Stomach smooth muscle (tissue), 2 donors: ENCODE results near the gene H6PD.

ENCODE experiments used
- H3K27ac ChIP-seq: one replicate; pipeline ENCODE4 v1.7.0; 2013; ENCODE audit warnings: mild to moderate bottlenecking, low read length, inconsistent platforms
- H3K27me3 ChIP-seq, 2 donors: one replicate each; pipeline ENCODE4 v1.7.0; 2013; ENCODE audit warnings: low read length in 2 of 2; ENCODE audit not compliant: insufficient read depth in 2 of 2, control insufficient read depth in 1 of 2
- H3K36me3 ChIP-seq, 2 donors: one replicate each; pipeline ENCODE4 v1.7.0; 2013; ENCODE audit warnings: low read length in 2 of 2; ENCODE audit not compliant: control insufficient read depth in 2 of 2, insufficient read depth in 2 of 2
- H3K4me1 ChIP-seq: one replicate; pipeline ENCODE4 v1.7.0; 2013; ENCODE audit warnings: low read length; ENCODE audit not compliant: control insufficient read depth, insufficient read depth
- H3K4me3 ChIP-seq, 2 donors: one replicate each; pipeline ENCODE4 v1.7.0; 2013; ENCODE audit warnings: low read length in 2 of 2
- H3K9ac ChIP-seq, 2 donors: one replicate each; pipeline ENCODE4 v1.7.0; 2013; ENCODE audit warnings: low read length in 2 of 2, mild to moderate bottlenecking in 1 of 2
- H3K9me3 ChIP-seq, 2 donors: one replicate each; pipeline ENCODE4 v1.7.0; 2013; ENCODE audit warnings: low read length in 2 of 2; ENCODE audit not compliant: control insufficient read depth in 2 of 2
- donor health status: healthy.
- donor health status: Pancreatic carcinoma.

Gene H6PD

DNA sequence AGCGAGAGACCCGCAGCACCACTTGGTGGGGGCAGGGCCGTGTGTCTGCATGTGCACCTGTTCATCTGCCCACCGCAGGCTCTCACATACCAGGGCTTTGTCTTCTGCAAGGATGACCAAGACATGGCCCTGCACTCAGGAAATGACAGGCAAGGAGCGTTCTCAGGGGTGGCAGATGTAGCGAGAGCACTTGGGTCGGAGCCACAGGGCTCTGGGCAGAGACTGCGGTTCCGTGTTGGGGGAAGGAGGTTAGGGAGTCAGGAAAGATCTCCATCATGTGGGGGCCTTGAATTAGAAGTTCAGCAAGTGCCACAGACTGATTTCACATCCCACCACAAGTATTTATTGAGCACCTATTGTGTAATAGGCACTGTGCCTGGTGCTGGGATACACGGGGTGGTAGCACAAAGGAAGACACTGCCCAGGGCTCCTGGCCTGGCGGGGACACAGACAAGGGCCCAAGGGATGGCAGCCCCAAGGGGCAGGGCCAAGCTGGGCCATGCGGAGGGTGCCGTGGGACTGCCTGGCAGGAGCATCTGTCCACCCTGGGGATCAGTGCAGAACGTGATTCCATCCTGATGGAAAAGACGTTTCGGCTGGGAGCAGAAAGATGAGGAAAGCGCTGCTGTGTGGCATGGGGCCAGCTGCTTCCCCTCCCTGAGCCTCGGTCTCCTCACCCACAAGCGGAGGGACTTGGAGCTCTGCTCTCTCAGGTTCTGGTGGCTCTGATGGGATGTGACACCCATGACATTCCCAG, 46.7 kb downstream of the H6PD start:
- H3K4me3 ChIP-seq = no peak overlapping the region
- no peak overlapping the region for H3K9ac ChIP-seq
- peaks cover 0 to 8% of the 10 kb centered on the region in 2 donors for H3K9me3 ChIP-seq
- H3K4me1 ChIP-seq = peaks cover 26% of the 10 kb centered on the region
- H3K27me3 ChIP-seq = peaks cover 7 to 9% of the 10 kb centered on the region in 2 donors
- no peaks in the 10 kb centered on the region for H3K36me3 ChIP-seq
- H3K27ac ChIP-seq = no peak overlapping the region

DNA sequence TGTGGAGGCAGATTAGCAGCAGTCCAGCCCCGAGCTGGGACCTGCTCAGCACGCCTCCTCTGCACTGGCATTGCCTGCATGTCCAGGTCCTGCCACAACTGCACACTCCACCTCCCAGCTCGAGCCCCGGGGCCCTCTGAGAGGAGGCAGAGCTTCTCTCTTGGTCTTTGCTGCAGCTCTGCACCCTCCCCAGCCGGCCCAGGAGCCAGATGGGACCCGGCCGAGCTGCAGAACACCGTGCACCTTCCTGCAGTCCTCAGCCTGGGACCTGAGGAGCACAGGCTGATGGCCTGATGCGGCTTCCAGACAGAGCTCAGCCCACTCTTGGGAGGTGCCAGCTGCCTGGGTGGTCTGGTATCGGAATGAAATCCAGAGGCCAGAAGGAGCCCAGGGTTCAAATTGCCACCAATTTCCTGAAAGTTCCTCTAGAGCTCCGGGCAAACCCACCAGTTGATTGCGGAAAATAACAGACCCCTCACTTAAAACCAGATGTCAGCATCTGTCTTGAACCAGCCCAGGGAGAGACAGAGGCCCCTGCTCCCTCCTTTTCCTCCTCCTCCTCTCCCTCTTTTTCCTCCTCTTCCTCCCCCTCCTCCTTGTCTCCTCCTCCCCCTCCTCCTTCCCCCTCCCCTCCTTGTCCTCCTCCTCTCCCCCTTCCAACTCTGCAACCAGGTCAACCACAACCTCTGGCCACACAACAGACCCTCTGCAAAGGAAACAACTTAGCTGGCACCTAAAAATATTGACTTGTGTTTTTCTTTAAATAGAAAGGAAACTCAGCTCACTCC, 47.5 kb downstream of the H6PD start:
- no peak overlapping the region for H3K27ac ChIP-seq
- H3K9me3 ChIP-seq = peaks cover 0 to 8% of the 10 kb centered on the region in 2 donors
- H3K4me1 ChIP-seq = peaks cover 26% of the 10 kb centered on the region
- no peak overlapping the region for H3K9ac ChIP-seq
- H3K27me3 ChIP-seq = peaks cover 7 to 9% of the 10 kb centered on the region in 2 donors
- no peaks in the 10 kb centered on the region for H3K36me3 ChIP-seq
- H3K4me3 ChIP-seq = no peak overlapping the region

DNA sequence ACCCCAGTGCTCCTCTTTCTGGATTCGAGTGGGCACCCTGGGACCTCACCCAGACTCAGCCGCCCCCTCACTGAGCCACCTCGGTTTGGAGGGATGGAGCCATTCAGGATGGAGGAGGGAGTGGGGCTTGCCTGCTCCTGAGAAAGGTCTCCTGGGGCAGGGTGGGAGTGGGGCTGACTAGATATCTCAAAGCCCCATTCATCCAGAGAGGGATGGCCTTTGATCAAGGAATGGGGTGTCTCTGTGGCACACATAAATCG, 48.1 kb downstream of the H6PD start:
- no peak overlapping the region for H3K4me3 ChIP-seq

DNA sequence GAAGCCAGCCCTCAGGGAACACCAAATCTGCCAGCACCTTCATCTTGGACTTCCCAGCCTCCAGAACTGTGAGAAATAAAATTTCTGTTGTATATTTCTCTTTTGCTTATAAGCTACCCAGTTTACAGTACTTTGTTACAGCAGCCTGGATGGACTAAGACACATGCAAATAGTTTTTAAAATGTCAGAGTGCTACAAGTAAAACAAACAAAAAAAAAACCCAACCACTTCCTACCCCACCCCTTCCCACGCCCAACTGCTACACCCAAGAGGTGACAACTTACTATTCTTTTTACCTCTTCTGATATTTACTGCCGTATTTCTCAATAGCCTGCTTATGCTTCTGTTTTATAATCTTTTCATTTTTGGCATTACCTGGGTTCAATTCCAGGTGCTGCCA, 49.5 kb downstream of the H6PD start:
- Histone ChIP-seq H3K36me3 (no peaks in the 10 kb centered on the region), H3K9ac (no peak overlapping the region), H3K27ac (no peak overlapping the region), H3K4me3 (no peak overlapping the region), H3K27me3 (peaks cover 7 to 9% of the 10 kb centered on the region in 2 donors), H3K4me1 (peaks cover 21% of the 10 kb centered on the region), H3K9me3 (peaks cover 0 to 16% of the 10 kb centered on the region in 2 donors)

More for the DNA sequence above, 48.1 kb downstream of the H6PD start:
- H3K9me3 ChIP-seq = peaks cover 0 to 8% of the 10 kb centered on the region in 2 donors
- H3K4me1 ChIP-seq = peaks cover 26% of the 10 kb centered on the region
- H3K27me3 ChIP-seq = peaks cover 7 to 9% of the 10 kb centered on the region in 2 donors
- H3K27ac ChIP-seq = no peak overlapping the region
- no peak overlapping the region for H3K9ac ChIP-seq
- no peaks in the 10 kb centered on the region for H3K36me3 ChIP-seq

DNA sequence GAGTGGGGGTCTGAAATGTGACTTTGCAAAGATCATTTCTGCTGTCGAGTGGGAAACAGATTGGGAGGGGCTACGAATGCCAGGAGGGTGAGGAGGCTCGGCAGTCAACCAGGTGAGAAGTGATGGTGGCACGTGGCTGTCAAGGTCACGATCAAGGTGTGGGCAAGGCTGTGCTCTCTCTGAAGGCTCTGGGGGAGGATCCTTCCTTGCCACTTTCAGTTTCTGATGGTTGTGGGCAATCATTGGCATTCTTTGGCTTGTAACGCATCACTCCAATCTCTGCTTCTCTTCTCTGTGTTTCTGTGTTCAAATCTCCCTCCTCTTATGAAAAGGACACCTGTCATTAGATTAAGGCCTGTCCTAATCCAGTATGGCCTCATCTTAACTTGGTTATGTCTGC, 52.0 kb downstream of the H6PD start:
- no peak overlapping the region for H3K9ac ChIP-seq
- H3K27me3 ChIP-seq = peaks cover 4% of the 10 kb centered on the region in 2 donors
- H3K36me3 ChIP-seq = no peaks in the 10 kb centered on the region
- H3K4me3 ChIP-seq = no peak overlapping the region
- H3K4me1 ChIP-seq = peaks cover 11% of the 10 kb centered on the region
- H3K27ac ChIP-seq = no peak overlapping the region
- H3K9me3 ChIP-seq = peaks cover 0 to 16% of the 10 kb centered on the region in 2 donors

DNA sequence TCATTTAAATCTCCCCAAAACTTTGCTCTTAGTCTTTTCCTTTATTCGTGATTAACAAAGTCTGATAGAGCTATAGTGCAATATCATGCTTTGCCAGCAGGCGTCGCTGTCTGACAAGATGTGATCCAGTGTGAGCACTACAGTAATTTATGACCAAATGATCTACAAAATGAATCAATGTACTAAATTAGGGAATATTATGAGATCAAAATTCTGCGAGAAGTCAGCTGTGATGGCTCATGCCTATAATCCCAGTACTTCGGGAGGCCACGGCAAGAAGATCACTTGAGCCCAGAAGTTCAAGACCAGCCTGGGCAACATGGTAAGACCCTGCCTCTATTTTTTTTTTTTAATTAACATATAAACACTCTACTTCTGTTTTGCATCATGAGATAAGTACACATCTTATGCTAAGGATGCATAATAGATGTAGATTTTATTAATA, 54.5 kb downstream of the H6PD start:
- H3K9me3 ChIP-seq = peaks cover 0 to 16% of the 10 kb centered on the region in 2 donors
- no peaks in the 10 kb centered on the region for H3K27me3 ChIP-seq
- no peak overlapping the region for H3K27ac ChIP-seq
- no peak overlapping the region for H3K4me3 ChIP-seq
- no peak overlapping the region for H3K9ac ChIP-seq
- peaks cover 17% of the 10 kb centered on the region for H3K4me1 ChIP-seq
- no peaks in the 10 kb centered on the region for H3K36me3 ChIP-seq

DNA sequence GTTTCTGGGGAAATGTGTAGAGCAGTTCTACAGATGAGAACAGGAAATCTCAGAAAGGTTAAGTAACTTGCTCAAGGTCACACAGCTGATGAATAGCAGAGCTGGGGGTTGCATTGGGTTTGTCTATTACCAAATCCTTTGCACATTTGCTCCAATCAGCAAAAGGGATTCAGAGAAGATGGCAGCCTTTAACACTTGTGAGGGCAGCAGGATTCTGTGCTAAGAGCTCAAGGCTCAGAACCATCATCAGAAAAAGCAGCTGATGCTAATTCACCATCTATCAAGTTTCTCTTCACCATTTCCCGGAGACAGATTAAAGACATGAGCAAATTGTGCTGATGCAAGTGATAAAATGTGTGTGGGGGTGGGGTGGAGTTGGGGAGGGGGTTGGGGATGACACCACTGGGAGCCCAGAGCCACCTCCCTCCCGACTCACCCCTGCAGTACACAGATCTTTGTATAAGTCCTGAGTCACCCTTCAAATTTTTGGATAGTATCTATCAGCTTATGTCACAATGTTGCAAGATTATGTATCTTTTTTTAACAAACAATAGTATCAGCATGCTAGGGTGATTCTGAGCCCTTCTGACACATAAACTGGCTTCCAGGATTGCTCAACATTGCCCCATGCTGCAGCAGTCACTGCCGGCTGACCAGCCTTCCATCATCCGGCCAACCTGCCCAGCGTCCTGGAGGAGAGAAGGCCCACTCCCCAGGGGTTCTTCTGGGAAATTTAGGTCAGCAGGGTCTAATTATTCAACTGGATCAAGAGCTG, 55.3 kb downstream of the H6PD start:
- no peak overlapping the region for H3K4me3 ChIP-seq
- H3K9me3 ChIP-seq = peaks cover 0 to 16% of the 10 kb centered on the region in 2 donors
- no peaks in the 10 kb centered on the region for H3K27me3 ChIP-seq
- H3K36me3 ChIP-seq = no peaks in the 10 kb centered on the region
- H3K27ac ChIP-seq = peak overlapping the region; percentile 41
- no peak overlapping the region for H3K9ac ChIP-seq
- peaks cover 25% of the 10 kb centered on the region for H3K4me1 ChIP-seq

DNA sequence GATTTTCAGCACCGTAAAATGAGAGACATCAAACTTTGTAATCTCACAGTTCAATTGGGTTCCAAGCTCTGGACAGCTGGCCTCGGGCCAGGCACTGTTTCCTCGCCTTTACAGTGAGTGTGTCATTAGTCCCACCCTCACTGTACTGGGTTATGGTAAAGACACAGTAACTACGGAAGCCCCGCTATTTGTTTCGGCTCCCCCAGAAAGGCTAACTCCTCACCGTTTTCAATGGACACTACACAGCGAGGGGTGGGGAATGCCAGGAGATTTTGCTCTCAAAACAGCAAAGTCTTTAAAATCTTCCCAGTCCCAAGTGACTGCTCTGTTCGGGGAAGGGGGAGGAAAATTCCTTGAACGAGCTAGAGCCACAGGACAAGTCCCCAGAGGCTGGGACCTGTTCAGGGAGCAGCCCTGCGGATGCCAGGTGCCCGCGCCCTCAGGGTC, 57.4 kb downstream of the H6PD start:
- Histone ChIP-seq H3K36me3 (no peaks in the 10 kb centered on the region), H3K27ac (peak overlapping the region; percentile 89), H3K4me1 (peaks cover 40% of the 10 kb centered on the region), H3K9ac (peak overlapping the region; percentile 49 to 72), H3K4me3 (peak overlapping the region; percentile 57 to 96), H3K9me3 (peaks cover 0 to 7% of the 10 kb centered on the region in 2 donors), H3K27me3 (no peaks in the 10 kb centered on the region)

DNA sequence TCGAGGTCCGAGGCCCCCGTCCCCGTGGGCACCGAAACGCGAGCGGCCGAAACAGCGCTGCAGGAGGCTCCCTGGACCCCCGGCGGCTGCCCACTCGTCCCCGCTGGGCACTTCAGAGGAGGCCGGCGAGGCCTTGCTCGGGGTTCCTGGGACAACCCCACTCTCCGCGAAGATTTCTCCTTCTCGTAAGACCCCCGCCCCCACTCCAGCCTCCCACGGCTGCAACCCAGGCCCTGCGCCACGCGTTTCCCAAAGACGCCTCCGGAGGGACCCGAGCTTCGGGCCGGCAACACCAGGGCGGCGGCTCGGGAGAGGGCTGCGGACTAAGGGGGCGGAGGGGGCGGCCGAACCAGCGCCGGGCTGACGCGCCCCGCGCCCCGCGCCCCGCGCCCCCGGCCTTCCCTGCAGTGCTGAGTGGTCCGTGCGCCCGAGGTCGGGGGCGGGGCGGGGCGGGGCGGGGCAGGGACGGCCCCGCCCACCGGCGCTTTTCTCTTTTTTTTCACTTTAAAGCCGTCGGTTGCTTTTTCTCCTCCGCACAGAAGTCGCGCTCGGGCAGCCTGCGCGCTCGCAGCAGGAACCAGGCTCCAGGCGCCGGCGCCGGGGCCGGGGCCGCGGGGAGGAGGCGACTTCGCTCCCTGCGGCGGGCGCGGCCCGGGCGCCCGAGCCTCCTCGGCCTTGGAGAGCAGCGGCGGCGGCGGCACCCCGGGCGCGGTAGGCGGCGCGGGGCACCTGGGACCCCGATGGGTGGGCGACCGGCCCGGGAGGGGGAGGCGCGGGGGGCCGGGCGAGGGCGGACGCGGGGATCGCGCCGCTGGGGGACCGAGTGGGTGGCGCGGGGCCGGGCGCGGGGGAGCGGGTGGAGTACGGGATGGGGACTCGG, 58.0 kb downstream of the H6PD start, which contains the start of gene SPSB1:
Gene SPSB1, plus strand, starts transcription at position 534 of the 880 bp plus-strand sequence. CDS start 62,998 bp downstream, outside the sequence.
- H3K36me3 ChIP-seq = no peaks in the 10 kb centered on the region
- peak within 1 kb of the TSS; percentile 96 to 97 for H3K4me3 ChIP-seq
- peak within 1 kb of the TSS; percentile 89 for H3K27ac ChIP-seq
- peaks cover 45% of the 10 kb centered on the region for H3K4me1 ChIP-seq
- H3K27me3 ChIP-seq = no peaks in the 10 kb centered on the region
- peaks cover 0 to 7% of the 10 kb centered on the region in 2 donors for H3K9me3 ChIP-seq
- H3K9ac ChIP-seq = peak within 1 kb of the TSS; percentile 82 to 89

DNA sequence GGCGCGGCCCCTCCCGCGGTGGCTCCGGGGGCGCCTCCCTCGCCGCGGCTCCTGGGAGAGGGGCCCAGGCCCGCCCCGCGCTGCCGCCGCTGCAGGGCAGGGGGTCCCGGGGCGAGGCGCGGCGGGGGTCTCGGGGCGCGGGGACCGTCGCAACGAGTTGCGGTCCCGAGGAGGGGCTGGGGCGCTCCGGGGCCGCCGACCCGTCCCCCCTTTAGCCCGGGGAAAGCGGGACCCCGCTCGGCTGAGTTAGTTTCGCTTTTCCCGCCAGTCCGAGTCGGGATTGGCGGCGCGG, 58.6 kb downstream of the H6PD start:
- Histone ChIP-seq H3K36me3 (no peaks in the 10 kb centered on the region), H3K9ac (peak overlapping the region; percentile 51 to 82), H3K27me3 (no peaks in the 10 kb centered on the region), H3K4me3 (peak overlapping the region; percentile 96 to 97), H3K4me1 (peaks cover 48% of the 10 kb centered on the region), H3K27ac (peak overlapping the region; percentile 62), H3K9me3 (peaks cover 0 to 4% of the 10 kb centered on the region in 2 donors)
